ENCODE results near the gene SV2B.

DNA sequence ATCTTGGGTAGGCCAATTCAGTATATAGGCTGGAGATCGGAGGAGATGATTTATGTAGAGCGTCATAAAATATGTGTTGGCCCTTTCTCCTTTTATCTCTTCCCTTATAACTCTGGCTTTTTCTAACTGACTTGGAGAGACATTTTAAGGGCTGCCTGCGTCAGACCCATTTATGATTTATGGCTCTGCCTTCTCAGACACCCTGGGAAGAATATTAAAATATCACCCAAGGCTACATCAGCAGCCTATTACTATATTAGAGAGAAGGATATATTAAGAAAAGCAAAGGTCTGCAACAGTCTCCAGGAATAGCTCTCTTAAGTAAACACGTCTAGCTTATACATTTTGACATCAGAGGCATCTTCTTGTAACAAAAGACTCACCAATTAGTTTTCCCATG is 179.4 kb downstream of the SV2B start:
- TF ChIP-seq, protein P1, sequence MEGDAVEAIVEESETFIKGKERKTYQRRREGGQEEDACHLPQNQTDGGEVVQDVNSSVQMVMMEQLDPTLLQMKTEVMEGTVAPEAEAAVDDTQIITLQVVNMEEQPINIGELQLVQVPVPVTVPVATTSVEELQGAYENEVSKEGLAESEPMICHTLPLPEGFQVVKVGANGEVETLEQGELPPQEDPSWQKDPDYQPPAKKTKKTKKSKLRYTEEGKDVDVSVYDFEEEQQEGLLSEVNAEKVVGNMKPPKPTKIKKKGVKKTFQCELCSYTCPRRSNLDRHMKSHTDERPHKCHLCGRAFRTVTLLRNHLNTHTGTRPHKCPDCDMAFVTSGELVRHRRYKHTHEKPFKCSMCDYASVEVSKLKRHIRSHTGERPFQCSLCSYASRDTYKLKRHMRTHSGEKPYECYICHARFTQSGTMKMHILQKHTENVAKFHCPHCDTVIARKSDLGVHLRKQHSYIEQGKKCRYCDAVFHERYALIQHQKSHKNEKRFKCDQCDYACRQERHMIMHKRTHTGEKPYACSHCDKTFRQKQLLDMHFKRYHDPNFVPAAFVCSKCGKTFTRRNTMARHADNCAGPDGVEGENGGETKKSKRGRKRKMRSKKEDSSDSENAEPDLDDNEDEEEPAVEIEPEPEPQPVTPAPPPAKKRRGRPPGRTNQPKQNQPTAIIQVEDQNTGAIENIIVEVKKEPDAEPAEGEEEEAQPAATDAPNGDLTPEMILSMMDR (IDR thresholded peaks at IDR 0.05): no peak
- TF ChIP-seq POLR2AphosphoS5 (IDR thresholded peaks at IDR 0.05): no peak
- TF ChIP-seq EP300 (IDR thresholded peaks at IDR 0.05): no peak
- no peak for TF ChIP-seq POLR2A (IDR thresholded peaks at IDR 0.05)
